ENCODE results near the gene ZFP28. TPM values are rescaled to one million over a fixed set of nuclear protein-coding genes. Genes with fewer than 3 reads are reported as not detected.
A peak's percentile ranks its signal among the peaks of the same experiment; 100 is the strongest.

Gene ZFP28
- total and polyA plus RNA-seq, 4 donors: 2.7 to 12.9 (median 5.3) TPM

DNA sequence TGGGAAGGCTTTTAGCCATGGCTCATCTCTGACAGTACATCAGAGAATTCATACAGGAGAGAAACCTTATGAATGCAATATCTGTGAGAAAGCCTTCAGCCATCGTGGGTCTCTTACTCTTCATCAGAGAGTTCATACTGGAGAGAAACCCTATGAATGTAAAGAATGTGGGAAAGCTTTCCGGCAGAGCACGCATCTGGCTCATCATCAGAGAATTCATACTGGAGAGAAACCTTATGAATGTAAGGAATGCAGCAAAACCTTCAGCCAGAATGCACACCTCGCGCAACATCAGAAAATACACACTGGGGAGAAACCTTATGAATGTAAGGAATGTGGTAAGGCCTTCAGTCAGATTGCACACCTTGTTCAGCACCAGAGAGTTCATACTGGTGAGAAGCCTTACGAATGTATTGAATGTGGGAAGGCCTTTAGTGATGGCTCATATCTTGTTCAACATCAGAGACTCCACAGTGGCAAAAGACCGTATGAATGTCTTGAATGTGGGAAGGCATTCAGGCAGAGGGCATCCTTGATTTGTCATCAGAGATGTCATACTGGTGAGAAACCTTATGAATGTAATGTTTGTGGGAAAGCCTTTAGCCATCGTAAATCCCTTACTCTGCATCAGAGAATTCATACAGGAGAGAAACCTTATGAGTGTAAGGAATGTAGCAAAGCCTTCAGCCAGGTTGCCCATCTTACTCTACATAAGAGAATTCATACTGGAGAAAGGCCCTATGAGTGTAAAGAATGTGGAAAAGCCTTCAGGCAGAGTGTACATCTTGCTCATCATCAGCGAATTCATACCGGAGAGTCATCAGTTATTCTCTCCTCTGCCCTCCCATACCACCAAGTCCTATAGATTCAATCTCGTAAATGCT lies 39.2 kb downstream of the ZFP28 start:
- no peak overlapping the region for H3K9ac ChIP-seq (ENCODE audit: insufficient read depth in 1 of 2, low read length in 2 of 2)
- H3K27me3 ChIP-seq (ENCODE audit: control insufficient read depth in 3 of 3, insufficient read depth in 3 of 3, low read length in 2 of 3): no peaks in the 10 kb centered on the region
- 97 to 98% methylated on average over 11 of the region's 11 CpGs for WGBS, 2 donors
- no peak overlapping the region for H3K4me3 ChIP-seq
- DNase-seq (no peak), ATAC-seq (ENCODE audit: insufficient read depth, low FRiP score) (no peak)
- H3K4me1 ChIP-seq (ENCODE audit: control insufficient read depth in 5 of 5, insufficient read depth in 5 of 5, low read length in 5 of 5): no peaks in the 10 kb centered on the region
- H3K36me3 ChIP-seq (ENCODE audit: control insufficient read depth in 4 of 4, insufficient read depth in 4 of 4, low read length in 4 of 4): peaks cover 7 to 65% (median 44%) of the 10 kb centered on the region in 4 donors
- peaks cover 22 to 69% (median 49%) of the 10 kb centered on the region in 4 donors for H3K9me3 ChIP-seq (ENCODE audit: control insufficient read depth in 4 of 4, insufficient read depth in 3 of 4, low read length in 3 of 4)
- H3K27ac ChIP-seq (ENCODE audit: low read depth in 1 of 2, low read length in 1 of 2): no peak overlapping the region
- TF ChIP-seq, protein P1, sequence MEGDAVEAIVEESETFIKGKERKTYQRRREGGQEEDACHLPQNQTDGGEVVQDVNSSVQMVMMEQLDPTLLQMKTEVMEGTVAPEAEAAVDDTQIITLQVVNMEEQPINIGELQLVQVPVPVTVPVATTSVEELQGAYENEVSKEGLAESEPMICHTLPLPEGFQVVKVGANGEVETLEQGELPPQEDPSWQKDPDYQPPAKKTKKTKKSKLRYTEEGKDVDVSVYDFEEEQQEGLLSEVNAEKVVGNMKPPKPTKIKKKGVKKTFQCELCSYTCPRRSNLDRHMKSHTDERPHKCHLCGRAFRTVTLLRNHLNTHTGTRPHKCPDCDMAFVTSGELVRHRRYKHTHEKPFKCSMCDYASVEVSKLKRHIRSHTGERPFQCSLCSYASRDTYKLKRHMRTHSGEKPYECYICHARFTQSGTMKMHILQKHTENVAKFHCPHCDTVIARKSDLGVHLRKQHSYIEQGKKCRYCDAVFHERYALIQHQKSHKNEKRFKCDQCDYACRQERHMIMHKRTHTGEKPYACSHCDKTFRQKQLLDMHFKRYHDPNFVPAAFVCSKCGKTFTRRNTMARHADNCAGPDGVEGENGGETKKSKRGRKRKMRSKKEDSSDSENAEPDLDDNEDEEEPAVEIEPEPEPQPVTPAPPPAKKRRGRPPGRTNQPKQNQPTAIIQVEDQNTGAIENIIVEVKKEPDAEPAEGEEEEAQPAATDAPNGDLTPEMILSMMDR (IDR thresholded peaks at IDR 0.05; ENCODE audit: control extremely low read depth, extremely low read depth): no peak

DNA sequence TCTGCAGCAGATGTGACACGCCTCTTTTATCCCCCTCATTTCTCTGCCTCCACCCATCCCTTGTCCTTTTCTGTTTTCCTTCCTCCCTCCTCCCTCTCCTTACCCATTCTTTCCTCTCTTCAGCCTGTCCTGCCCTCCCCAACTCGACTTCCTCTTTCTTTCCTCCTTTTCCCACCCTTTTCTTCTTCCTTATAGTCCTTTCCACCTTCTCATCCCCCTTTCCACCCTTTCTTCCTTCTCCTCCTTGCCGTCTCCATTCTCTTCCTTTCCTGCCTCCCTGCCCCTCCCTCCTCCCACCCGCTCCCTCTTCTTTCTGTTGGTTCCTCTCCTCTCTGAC lies 55.7 kb downstream of the ZFP28 start:
- no peaks in the 10 kb centered on the region for H3K27me3 ChIP-seq (ENCODE audit: control insufficient read depth in 3 of 3, insufficient read depth in 3 of 3, low read length in 2 of 3)
- no peak overlapping the region for H3K9ac ChIP-seq (ENCODE audit: insufficient read depth in 1 of 2, low read length in 2 of 2)
- 62 to 70% methylated on average over 4 of the region's 4 CpGs for WGBS, 2 donors
- no peak overlapping the region for H3K4me3 ChIP-seq
- no peak for ATAC-seq (ENCODE audit: insufficient read depth, low FRiP score)
- H3K9me3 ChIP-seq (ENCODE audit: control insufficient read depth in 4 of 4, insufficient read depth in 3 of 4, low read length in 3 of 4): peaks cover 0 to 11% (median 6%) of the 10 kb centered on the region in 4 donors
- TF ChIP-seq, protein P1 (IDR thresholded peaks at IDR 0.05; ENCODE audit: control extremely low read depth, extremely low read depth): no peak
- DNase-seq: no peak
- peaks cover 0 to 18% (median 7%) of the 10 kb centered on the region in 4 donors for H3K36me3 ChIP-seq (ENCODE audit: control insufficient read depth in 4 of 4, insufficient read depth in 4 of 4, low read length in 4 of 4)
- peaks cover 0 to 8% (median 4%) of the 10 kb centered on the region in 5 donors for H3K4me1 ChIP-seq (ENCODE audit: control insufficient read depth in 5 of 5, insufficient read depth in 5 of 5, low read length in 5 of 5)
- H3K27ac ChIP-seq (ENCODE audit: low read depth in 1 of 2, low read length in 1 of 2): no peak overlapping the region

DNA sequence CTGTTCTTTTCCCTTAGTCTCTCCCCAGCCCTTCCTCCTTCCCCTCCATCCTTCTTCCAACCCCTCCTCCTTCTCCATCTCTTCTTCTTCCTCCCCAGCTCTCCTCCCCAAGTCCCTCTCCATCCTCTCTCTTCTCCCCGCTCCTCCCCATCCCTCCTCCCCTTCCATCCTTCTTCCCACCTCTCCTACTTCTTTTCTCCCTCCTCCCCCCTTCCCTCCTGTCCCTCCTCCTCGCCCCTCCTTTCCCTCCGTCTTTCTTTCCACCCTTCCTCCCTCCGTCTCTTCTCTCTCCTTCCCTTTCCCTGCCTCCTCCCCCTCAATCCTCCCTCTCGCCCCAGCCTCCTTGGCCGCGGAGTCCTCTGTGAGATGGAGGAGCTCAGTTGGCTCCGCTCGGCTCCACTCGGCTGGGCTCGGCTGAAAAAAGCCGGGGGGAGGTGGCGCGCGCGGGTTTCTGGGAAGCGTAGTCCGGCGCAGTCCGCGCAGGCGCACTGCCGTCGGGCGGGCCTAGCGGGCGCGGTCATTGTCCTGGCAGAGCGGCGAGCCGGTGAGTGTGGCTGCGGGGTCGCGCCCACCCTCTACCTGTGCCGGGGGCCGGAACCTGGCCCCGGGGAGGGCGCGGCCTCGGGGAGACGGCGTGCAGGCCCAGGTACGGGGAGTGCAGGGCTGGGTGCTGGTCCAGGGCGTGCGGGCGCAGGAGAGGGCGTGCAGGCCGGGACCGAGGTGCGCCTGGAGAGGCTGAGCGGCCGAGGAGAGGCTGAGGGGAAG lies 56.2 kb downstream of the ZFP28 start, which contains the start of gene ZNF71:
Gene ZNF71, plus strand, starts transcription at position 520 of the 765 bp plus-strand sequence. CDS start 6,257 bp downstream, outside the sequence.
- H3K36me3 ChIP-seq (ENCODE audit: control insufficient read depth in 4 of 4, insufficient read depth in 4 of 4, low read length in 4 of 4): peaks cover 0 to 18% (median 7%) of the 10 kb centered on the region in 4 donors
- H3K27me3 ChIP-seq (ENCODE audit: control insufficient read depth in 3 of 3, insufficient read depth in 3 of 3, low read length in 2 of 3): no peaks in the 10 kb centered on the region
- H3K27ac ChIP-seq (ENCODE audit: low read depth in 1 of 2, low read length in 1 of 2): peak within 1 kb of the TSS; percentile 41 to 45
- TF ChIP-seq, protein P1 (IDR thresholded peaks at IDR 0.05; ENCODE audit: control extremely low read depth, extremely low read depth): no peak
- peak within 1 kb of the TSS; percentile 80 to 94 for H3K9ac ChIP-seq (ENCODE audit: insufficient read depth in 1 of 2, low read length in 2 of 2)
- H3K4me3 ChIP-seq: peak within 1 kb of the TSS; percentile 91
- DNase-seq (peak; percentile 89 to 94 (median 91)), ATAC-seq (ENCODE audit: insufficient read depth, low FRiP score) (peak; percentile 96)
- H3K4me1 ChIP-seq (ENCODE audit: control insufficient read depth in 5 of 5, insufficient read depth in 5 of 5, low read length in 5 of 5): peaks cover 0 to 8% (median 4%) of the 10 kb centered on the region in 5 donors
- 1% methylated on average over 49 to 52 of the region's 52 CpGs for WGBS, 2 donors
- peaks cover 0 to 9% (median 5%) of the 10 kb centered on the region in 4 donors for H3K9me3 ChIP-seq (ENCODE audit: control insufficient read depth in 4 of 4, insufficient read depth in 3 of 4, low read length in 3 of 4)

Data from lung (tissue), 12 donors.